Lung microvascular endothelial cell (primary cell): Measurements from ENCODE around the gene CLSTN3. TPM values are rescaled to one million over a fixed set of nuclear protein-coding genes. Genes with fewer than 3 reads are reported as not detected.
A peak's percentile ranks its signal among the peaks of the same experiment; 100 is the strongest.
"Not testable (repeated sequence)": the region's sequence is repeated elsewhere in the genome, so short reads cannot be mapped to it uniquely, and the experiment has no call there.

ENCODE experiments used
- DNase-seq, 2 donors: peaks; one replicate each; pipeline versions ENCODE4 v3.0.0 to v3.0.0-alpha.2; 2010; ENCODE audit warnings: low read depth in 2 of 2
- total RNA-seq: library from RNA; depleted of rRNA; stranded (reverse); fragments of >200 nt; gene quantifications from 2 replicates; pipeline ENCODE4 v1.2.1, GENCODE V29; 2014

Gene CLSTN3
- total RNA-seq, 1 donor from 2014 or later, result 12.9 TPM

- peak; percentile 39 to 50 for DNase-seq
These were observed 20.2 kb downstream of the CLSTN3 start for GRCh38 chr12:7150356-7150755.

GRCh38 chr12:7150841-7151240 lies 20.7 kb downstream of the CLSTN3 start:
- DNase-seq, result no peak

- no peak for DNase-seq
These were observed 21.4 kb downstream of the CLSTN3 start for GRCh38 chr12:7151532-7151931.

GRCh38 chr12:7152818-7153217 lies 22.6 kb downstream of the CLSTN3 start:
- DNase-seq, result no peak

DNA sequence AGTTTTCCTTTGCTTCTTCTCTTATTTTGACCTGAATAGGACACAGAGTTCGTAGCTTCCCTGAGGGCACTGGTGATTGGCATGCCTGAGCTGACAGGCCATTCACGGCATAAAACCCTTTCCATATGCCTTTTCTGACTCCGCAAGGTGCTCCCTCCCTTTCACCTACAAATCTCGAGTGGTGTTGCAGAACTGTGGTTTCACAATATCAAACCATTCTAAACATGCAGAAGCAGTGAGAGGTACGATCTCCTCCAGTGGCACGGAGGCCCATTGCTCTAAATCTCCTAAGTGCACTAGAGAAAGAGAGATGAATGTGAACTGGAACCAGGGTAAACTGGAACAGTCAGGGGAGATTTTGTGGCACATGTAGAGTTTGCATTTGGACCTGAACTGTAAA lies 23.9 kb downstream of the CLSTN3 start:
- DNase-seq, result no peak

DNA sequence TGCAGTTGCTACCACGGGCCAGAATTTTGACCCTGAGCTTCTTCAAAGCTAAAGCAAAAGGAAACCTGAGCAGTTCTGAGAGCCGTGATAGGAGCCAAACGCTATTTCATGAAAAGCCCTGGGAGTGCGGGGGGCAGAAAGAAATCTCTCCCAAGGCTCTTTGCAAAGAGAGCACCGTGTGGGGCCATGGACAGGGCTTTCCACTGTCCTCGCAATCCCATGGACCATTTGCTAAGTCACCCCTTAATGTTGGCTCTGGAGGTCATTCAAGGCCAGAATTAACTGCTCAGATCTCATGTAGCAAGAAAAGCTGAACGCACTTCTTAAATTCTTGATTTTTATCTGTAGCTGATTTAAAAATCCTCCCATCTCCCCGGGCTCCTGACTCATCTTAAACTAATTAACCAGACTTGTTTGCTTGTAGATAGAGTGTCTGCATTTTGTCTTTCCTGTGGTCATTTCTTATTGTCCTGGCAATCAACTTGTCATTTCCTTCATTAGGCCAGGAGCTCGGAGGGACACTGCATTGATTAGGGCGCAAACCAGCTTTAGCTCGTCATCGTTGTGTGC lies 24.8 kb downstream of the CLSTN3 start:
- no peak for DNase-seq

GRCh38 chr12:7155471-7156034 lies 25.4 kb downstream of the CLSTN3 start:
- DNase-seq, result no peak

DNA sequence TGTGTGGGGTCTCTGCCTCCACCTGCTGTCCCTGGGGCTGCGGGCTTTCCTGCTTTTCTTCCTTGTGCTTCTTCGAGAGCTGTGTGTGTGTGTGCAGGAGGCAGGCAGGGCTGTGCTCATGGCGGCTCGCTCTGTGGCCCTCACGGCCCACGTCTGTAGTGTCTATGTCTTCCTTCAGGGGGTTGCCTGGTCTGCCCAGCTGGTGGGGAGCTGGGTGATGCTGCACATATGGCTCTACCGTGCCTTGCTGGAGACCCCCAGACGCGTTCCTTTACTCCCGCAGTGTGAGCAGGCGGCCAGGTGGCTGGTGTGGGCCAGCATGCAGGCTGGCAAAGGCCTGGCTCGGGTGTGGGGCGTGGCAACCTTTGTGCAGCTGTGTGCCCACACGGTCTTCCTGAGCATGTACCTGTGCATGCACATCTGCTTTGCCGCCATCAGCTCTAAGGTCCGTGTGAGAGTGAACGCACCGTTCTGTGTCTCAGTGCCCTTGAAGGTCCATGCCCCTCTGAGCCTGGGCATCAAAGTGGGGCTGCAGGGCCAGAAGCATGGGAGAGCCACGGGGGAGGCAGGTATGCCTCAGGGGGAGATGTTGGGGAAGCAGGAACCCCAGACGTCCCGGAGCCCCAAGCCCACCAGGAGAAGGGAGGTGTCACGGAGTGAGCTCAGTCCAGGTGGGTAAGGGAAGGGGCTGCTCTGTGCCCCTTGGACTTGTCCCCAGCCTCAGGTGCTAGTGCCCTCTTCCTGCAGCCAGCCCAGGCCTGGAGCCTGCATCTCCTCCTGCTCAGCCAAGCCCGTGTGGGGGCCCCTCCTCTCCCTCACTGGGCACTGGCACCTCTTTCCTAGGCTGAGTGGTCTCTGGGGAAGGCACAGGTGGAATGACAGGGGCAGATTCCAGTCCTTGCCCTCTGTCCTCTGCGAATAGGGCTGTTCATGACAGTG lies 26.4 kb downstream of the CLSTN3 start:
- DNase-seq, result no peak

GRCh38 chr12:7157391-7157790 lies 27.2 kb downstream of the CLSTN3 start:
- DNase-seq, result no peak

DNA sequence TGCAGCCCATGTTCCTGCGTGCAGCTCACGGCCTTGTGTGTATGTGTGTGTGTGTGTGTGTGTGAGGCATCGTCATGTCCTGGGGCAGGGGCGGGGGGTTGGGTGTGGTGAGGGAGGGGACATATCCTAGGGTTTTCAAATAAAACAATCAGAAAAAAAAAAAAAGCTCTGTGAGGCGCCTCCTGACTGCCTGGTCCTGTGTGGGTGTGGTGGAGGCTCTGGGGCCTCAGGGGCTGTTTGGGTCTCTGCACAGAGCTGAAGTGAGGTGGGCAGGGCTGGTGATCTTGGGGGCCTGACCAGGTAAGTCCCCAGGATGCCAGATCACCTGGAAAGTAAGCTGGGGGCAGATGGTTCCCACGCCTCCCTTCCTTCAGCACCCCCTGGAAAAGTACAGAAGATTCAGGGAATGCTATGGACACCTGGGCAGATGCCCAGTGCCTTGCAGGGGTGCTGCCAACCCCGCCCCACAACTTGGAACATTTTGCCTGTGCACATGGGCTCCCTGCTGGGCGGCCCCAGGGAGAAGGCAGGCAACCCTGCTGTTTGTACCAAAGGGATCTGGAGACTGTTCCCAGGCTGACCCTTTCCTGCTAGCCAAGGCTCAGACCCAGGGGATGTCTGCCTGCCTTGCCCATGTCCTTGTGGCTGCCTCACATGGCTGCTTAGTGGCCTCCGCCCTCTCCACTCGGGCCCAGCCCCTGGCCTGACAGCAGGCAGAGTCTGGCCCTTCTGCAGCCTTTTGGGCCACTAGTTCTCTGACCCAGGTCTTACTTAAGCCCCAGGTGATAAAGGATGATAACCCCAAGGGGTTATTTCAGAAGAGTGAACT lies 28.8 kb downstream of the CLSTN3 start:
- DNase-seq, result no peak

DNA sequence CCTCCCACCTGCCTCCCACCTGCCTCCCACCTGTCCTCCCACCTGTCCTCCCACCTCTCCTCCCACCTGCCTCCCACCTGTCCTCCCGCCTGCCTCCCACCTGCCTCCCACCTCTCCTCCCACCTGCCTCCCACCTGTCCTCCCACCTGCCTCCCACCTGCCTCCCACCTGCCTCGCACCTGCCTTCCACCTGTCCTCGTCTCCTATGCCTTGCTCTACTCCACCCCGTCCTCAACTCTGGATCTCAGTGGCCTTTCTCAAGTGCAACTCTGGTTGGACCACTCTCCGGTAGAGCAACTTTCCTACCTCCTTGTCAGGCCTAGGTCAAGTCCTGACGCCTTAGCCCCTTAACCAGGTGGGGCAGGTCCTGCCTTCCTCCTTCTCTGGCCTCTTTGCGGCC lies 30.0 kb downstream of the CLSTN3 start:
- no peak for DNase-seq

DNA sequence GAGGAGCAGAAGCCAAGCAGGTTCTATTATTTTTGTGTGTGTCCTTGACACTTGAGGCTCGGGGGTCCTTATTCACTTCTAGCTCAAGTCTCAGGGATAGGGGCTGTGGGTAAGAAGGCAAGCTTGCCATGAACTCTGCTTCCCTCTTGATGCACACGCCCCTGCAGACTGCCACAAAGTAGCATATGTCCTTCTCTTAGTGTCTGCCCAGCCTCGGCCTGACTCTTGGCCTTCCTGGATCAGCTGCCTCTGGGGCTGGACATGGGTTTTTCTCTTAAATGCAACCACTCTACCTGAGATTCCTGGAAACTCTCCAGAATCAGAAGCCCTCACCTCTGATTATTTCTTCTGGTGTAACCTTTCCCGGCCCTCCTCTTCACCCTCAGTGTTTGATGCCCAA lies 31.2 kb downstream of the CLSTN3 start:
- DNase-seq, result no peak

- no peak for DNase-seq
These were observed 31.6 kb downstream of the CLSTN3 start for GRCh38 chr12:7161811-7162210.

- DNase-seq, result peak; percentile 19 to 28
These were observed 32.5 kb downstream of the CLSTN3 start for GRCh38 chr12:7162691-7163114.

DNA sequence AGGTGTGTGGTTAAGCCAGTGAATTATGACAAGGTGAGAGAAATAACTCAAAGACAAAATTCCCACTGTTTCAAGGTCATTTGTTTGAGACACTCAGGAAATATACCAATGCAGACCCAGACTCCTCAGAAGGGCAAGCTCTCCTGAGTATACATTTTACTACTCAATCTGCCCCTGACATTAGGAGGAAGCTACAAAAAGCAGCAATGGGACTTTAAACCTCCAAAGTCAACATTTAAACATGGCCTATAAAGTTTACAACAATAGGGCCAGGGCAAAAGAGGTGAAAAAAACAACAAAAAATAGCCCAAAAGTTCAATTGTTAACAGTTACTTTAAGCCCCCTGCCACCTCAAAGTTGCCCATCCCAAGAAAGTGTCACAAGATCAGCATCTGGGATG lies 39.8 kb downstream of the CLSTN3 start:
- no peak for DNase-seq

DNA sequence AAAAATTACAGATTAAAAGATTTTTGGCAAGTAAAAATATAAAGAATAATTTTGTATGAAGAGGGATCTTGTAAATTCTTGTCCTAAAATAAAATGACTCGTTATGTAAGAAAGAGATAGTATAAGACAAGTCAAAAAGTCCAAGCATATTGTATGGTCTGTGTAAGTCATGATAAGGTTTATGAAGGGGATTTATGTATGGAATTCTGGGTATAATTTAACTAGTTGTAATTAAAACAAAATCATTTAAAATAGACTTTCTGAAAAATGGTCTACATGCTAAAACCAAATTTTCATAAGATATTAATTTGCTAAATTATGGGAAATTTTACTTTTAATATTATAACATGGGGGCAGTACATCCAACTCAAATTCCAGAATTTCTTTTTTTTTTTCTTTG lies 41.7 kb downstream of the CLSTN3 start:
- no peak for DNase-seq

DNA sequence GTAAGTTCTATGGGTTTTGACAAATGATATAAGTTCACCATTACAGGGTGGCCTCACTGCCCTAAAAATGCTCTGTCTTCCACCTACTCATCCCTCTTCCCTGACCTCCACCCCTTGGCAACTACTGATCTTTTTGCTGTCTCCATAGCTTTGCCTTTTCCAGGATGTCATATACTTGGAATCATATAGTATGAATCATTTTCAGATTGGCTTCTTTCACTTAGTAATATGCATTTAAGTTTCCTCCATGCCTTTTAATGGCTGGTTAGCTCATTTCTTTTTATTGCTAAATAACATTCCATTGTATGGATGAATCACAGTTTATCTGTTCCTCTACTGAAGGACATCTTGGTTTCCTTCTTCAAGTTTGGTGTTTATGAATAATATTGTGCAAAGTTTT lies 45.3 kb downstream of the CLSTN3 start:
- DNase-seq, result no peak

DNA sequence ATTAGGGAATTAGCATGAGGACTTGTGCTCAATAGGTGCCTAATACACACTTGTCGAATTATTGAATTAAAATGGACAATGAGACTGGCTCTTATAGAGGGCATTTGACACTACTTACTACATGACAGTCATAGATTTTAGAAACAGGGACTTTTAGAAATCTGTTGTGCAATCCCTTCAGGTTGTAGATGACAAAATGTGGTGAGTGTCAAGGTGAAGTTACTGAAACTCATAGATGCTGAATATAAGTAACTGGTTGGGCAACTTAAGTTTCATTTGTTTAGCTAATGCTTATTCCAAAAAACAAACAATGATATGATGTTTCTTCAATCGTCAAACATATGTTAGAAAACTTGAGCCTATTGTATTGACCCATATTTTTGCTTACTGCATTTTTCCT lies 46.4 kb downstream of the CLSTN3 start:
- DNase-seq, result no peak

- no peak for DNase-seq
These were observed 48.3 kb downstream of the CLSTN3 start for GRCh38 chr12:7178481-7178880.

DNA sequence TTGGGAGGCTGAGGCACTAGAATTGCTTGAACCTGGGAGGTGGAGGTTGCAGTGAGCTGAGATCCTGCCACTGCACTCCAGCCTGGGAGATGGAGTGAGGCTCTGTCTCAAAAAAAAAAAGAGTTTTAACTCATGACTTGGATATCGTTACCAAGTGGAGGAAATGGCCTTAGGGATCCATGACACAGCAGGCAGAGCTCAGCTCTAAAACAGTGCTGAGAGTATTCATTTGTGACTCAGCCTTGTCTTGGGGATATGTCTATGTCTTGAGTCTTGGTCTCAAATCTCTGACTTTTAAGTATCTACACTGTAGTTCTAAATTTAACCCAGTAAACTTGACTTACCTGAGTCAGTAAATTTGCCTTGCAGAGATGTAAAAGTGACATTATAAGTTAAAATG lies 50.5 kb downstream of the CLSTN3 start:
- no peak for DNase-seq

- not testable (repeated sequence) for DNase-seq
These were observed 55.9 kb downstream of the CLSTN3 start for GRCh38 chr12:7186058-7186457.
